ENCODE results near the gene TBC1D20. TPM values are rescaled to one million over a fixed set of nuclear protein-coding genes. Genes with fewer than 3 reads are reported as not detected.

Gene TBC1D20
- polyA plus RNA-seq, 3 donors = 32.9 to 35.5 (median 32.9) TPM

DNA sequence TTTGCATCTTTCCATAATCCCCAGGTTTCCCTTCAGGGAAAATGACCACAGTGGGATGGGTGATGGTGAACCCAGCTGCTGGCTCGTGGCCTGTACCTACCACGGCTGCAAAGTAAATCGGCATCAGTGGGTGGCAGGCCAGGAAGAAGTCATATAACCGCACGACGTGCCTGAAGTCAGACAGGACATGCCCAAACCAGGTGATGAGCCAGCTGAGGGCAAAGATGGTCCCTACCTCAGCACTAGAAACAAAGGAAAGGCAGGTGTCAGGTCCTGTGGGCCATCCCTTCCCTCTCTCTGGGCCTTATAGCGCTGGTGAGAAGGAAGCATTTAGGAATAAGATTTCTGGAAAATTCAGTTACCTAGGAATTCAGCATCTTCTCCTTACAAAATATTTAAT, 22.2 kb downstream of the TBC1D20 start:
- no peak for DNase-seq (ENCODE audit: low read depth in 3 of 3, low spot score in 2 of 3)

DNA sequence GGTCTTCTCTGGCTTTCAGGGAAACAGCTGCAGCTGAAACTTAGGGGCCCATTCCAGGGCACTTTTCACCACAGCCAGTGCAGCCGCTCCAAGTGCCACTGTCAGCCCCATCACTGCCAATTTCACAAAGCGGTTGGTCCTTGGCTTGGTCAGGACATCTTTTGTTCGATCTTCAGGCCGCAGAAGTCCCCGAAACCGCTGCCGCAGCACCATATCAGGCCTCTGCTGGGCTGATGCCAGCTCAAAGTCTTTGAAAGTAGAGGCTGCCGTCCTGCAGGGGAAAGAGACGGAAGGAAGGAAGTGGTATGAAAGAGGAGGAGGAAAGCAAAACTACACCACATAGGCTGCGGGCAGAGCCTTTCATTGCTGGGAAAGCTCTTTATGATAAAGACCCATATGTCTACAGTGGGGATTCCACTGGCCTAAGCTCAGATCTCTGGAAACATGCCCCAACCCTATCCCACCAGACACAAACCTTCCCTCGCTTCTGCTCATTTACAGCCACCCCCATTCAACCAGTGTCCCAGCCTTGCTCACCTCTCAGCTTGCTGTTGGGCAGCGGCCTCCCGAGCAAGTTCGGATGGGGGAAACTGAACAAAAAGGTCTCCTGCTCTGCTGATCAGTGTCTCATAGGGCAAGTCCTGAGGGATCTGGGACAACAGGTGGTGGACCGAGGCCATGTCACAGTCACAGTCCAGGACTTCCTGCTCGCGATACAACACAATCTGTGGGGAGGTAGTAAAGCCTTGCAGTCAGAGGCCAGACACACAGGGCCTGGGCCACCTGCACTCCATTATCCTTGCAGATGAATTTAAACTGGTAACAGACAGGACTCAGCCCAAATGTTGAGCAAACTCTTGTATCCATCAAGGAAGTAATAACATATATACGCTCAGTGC, 23.5 kb downstream of the TBC1D20 start:
- no peak for DNase-seq (ENCODE audit: low read depth in 3 of 3, low spot score in 2 of 3)

GRCh38 chr20:437787-438486, 24.4 kb downstream of the TBC1D20 start:
- DNase-seq (ENCODE audit: low read depth in 3 of 3, low spot score in 2 of 3) = no peak

- no peak for DNase-seq (ENCODE audit: low read depth in 3 of 3, low spot score in 2 of 3)
These were observed 25.9 kb downstream of the TBC1D20 start for GRCh38 chr20:436476-436875.

DNA sequence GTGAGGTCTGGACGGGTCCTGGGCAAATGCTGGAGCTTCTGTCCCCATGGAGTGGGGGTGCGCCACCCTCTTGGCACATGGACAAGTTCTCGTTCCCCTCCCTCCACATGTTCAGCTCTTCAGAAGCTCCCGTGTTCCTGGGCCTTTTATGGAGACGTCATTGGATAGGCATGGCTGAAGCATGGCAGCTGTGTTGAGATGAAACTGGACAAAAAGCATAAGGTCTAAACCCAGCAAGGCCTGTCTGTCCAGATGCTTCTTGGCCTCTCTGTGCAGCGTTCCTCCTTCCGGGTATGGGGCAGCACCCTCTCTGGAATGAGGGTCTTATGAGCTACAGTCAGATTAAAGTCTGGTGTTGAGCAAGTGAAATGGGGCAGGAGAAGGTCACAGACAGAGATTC, 26.8 kb downstream of the TBC1D20 start:
- DNase-seq (ENCODE audit: low read depth in 3 of 3, low spot score in 2 of 3) = no peak

- DNase-seq (ENCODE audit: low read depth in 3 of 3, low spot score in 2 of 3) = no peak
These were observed 27.5 kb downstream of the TBC1D20 start for GRCh38 chr20:434661-435419.

GRCh38 chr20:434221-434620, 28.1 kb downstream of the TBC1D20 start:
- DNase-seq (ENCODE audit: low read depth in 3 of 3, low spot score in 2 of 3) = no peak

- no peak for DNase-seq (ENCODE audit: low read depth in 3 of 3, low spot score in 2 of 3)
These were observed 28.9 kb downstream of the TBC1D20 start for GRCh38 chr20:433300-433975.

DNA sequence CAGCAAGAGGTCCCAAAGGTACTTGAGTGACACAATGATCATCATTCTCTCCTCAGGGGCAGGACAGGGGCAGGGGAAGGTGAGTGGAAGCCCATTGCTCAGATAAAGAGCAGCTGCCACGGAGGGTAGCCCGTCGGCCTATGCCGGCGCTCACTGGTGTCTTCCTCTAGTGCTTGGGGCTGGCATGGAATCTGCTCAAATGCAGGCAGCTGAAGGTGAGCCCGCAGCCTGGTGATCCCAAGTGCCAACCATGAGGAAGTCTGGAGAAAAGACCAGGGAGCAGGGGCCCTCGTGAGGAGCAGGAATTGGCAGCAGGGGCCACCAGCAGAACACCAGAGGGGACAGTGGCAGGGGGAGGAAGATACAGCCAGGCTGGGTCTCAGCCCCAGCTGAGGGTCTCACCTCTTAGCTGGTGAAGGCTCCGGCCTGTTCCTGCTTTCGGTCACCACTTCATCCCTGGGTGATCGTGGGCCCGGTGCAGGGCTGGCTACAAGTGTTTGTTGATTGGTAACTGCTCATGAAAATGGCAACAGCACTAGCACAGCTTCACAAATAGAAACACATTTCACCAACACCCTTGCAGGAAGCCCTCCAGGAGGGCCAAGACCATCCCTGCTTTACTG, 29.5 kb downstream of the TBC1D20 start:
- no peak for DNase-seq (ENCODE audit: low read depth in 3 of 3, low spot score in 2 of 3)

DNA sequence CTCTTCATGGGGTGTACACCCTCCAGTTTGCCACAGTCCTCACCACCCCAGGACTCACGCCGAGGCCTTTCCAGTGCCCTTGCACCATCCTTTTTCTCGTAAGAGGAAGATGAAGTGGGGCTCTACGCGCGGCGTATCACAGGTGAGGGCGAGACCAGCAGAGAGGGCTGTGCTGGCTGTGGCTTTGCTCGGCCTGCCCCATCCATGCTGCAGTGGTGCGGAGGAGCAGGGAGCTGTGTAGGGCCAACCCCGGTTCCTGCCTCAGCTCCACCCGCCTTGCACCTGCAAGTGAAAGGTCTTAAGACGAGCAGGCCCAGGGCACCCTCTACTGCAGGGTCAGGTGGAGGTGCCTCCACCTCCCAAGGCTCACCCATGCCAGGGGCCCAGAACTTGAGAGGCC, 30.1 kb downstream of the TBC1D20 start:
- DNase-seq (ENCODE audit: low read depth in 3 of 3, low spot score in 2 of 3) = no peak

GRCh38 chr20:431012-431904, 31.1 kb downstream of the TBC1D20 start:
- peak in 1 of 3 donors; percentile 47 for DNase-seq (ENCODE audit: low read depth in 3 of 3, low spot score in 2 of 3)

GRCh38 chr20:430091-430999, 32.0 kb downstream of the TBC1D20 start:
- DNase-seq (ENCODE audit: low read depth in 3 of 3, low spot score in 2 of 3) = no peak

- DNase-seq (ENCODE audit: low read depth in 3 of 3, low spot score in 2 of 3) = no peak
These were observed 33.6 kb downstream of the TBC1D20 start for GRCh38 chr20:428658-429200.

GRCh38 chr20:427849-428657, 34.3 kb downstream of the TBC1D20 start:
- no peak for DNase-seq (ENCODE audit: low read depth in 3 of 3, low spot score in 2 of 3)

DNA sequence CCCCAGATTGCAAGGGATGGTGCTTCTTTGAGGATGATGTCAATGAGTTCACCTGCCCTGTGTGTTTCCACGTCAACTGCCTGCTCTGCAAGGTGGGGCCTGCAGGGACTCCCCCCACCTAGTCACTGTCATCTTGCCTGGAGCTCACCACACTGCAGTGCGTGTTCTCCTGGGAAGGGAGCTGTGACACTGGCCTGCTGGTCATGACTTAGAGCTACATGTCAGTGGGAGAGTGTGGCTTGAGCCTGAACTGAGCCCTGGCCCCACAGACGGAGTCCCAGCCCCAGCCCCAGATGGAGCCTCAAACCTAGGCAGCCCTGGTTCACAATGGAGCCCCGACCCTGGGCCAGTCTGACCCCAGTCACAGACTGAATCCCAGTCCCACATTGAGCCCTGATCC, 34.9 kb downstream of the TBC1D20 start:
- no peak for DNase-seq (ENCODE audit: low read depth in 3 of 3, low spot score in 2 of 3)

- no peak for DNase-seq (ENCODE audit: low read depth in 3 of 3, low spot score in 2 of 3)
These were observed 35.8 kb downstream of the TBC1D20 start for GRCh38 chr20:426566-426965.

GRCh38 chr20:421685-422250, 40.6 kb downstream of the TBC1D20 start:
- no peak for DNase-seq (ENCODE audit: low read depth in 3 of 3, low spot score in 2 of 3)
